Neural progenitor cell (in vitro differentiated cells): ENCODE data around the gene GALNT17. TPM values are rescaled to one million over a fixed set of nuclear protein-coding genes. Genes with fewer than 3 reads are reported as not detected.

Experiments used
- DNase-seq: peaks from one replicate; pipeline ENCODE4 v3.0.0-alpha.2; 2016; ENCODE audit warnings: low spot score
- H2AFZ ChIP-seq: fragments of 200-600 bp; sonication (generic); replicated peaks from 2 replicates; pipeline ENCODE4 v1.6.1; 2016; ENCODE audit warnings: antibody characterized with exemption
- H3F3A ChIP-seq: fragments of 200-600 bp; sonication (generic); 2 replicates; pipeline ENCODE4 v1.6.1; 2016; ENCODE audit warnings: antibody characterized with exemption, low read depth
- H3K27ac ChIP-seq: fragments of 200-600 bp; sonication (generic); 2 replicates; pipeline ENCODE4 v1.5.1; 2016; ENCODE audit warnings: mild to moderate bottlenecking
- H3K27me3 ChIP-seq: fragments of 200-600 bp; sonication (generic); 2 replicates; pipeline ENCODE4 v1.6.1; 2016; ENCODE audit warnings: mild to moderate bottlenecking, moderate library complexity
- H3K36me3 ChIP-seq: fragments of 200-600 bp; sonication (generic); 2 replicates; pipeline ENCODE4 v1.5.1; 2016
- H3K4me1 ChIP-seq: fragments of 200-600 bp; sonication (generic); 2 replicates; pipeline ENCODE4 v1.6.1; 2016; ENCODE audit warnings: mixed run types
- H3K4me2 ChIP-seq: fragments of 200-600 bp; sonication (generic); 2 replicates; pipeline ENCODE4 v1.6.1; 2016
- H3K4me3 ChIP-seq: fragments of 200-600 bp; sonication (generic); 2 replicates; pipeline ENCODE4 v1.5.1; 2016
- H3K79me2 ChIP-seq: fragments of 200-600 bp; sonication (generic); 2 replicates; pipeline ENCODE4 v1.6.1; 2016; ENCODE audit warnings: low read depth
- H3K9ac ChIP-seq: fragments of 200-600 bp; sonication (generic); 2 replicates; pipeline ENCODE4 v1.6.1; 2016
- H3K9me3 ChIP-seq: fragments of 200-600 bp; sonication (generic); 2 replicates; pipeline ENCODE4 v1.5.1; 2016; ENCODE audit warnings: low read depth
- H4K20me1 ChIP-seq: fragments of 200-600 bp; sonication (generic); 2 replicates; pipeline ENCODE4 v1.6.1; 2016; ENCODE audit warnings: low read depth
- H3K27ac Mint-ChIP-seq: 3 replicates; pipeline ENCODE4 v1.8.0; 2021; ENCODE audit warnings: mixed read lengths
- H3K27me3 Mint-ChIP-seq: 2 replicates; pipeline ENCODE4 v1.8.0; 2022; ENCODE audit warnings: low read depth, mild to moderate bottlenecking, inconsistent platforms, moderate library complexity, mixed read lengths; ENCODE audit not compliant: insufficient read depth
- H3K36me3 Mint-ChIP-seq: 3 replicates; pipeline ENCODE4 v1.8.0; 2021; ENCODE audit warnings: mixed read lengths
- H3K4me1 Mint-ChIP-seq: 3 replicates; pipeline ENCODE4 v1.8.0; 2021; ENCODE audit warnings: mixed read lengths
- H3K4me3 Mint-ChIP-seq: 3 replicates; pipeline ENCODE4 v1.8.0; 2021; ENCODE audit warnings: mild to moderate bottlenecking, moderate library complexity, mixed read lengths
- H3K9me3 Mint-ChIP-seq: 3 replicates; pipeline ENCODE4 v1.8.0; 2020; ENCODE audit warnings: mixed read lengths
- EZH2 ChIP-seq: fragments of 200-600 bp; sonication (generic); IDR thresholded peaks from 2 replicates; pipeline ENCODE4 v1.6.1; 2017; ENCODE audit warnings: antibody characterized with exemption, mild to moderate bottlenecking, moderate library complexity
- EZH2phosphoT487 ChIP-seq: fragments of 200-600 bp; sonication (generic); IDR thresholded peaks from 2 replicates; pipeline ENCODE4 v1.6.1; 2017; ENCODE audit warnings: antibody characterized with exemption
- total RNA-seq: library from RNA; depleted of rRNA; stranded (reverse); fragments of >200 nt; gene quantifications from 2 replicates; pipeline ENCODE4 v1.2.3, GENCODE V29; 2015; ENCODE audit warnings: low replicate concordance
- TF ChIP-seq, protein P1 (sequence below): fragments of 200-600 bp; sonication (generic); IDR thresholded peaks from 2 replicates; pipeline ENCODE4 v1.5.1; 2017; ENCODE audit warnings: antibody characterized with exemption, mild to moderate bottlenecking

The GALNT17 gene
- total RNA-seq, 1 donor from 2014 or later, result 17.1 TPM

DNA sequence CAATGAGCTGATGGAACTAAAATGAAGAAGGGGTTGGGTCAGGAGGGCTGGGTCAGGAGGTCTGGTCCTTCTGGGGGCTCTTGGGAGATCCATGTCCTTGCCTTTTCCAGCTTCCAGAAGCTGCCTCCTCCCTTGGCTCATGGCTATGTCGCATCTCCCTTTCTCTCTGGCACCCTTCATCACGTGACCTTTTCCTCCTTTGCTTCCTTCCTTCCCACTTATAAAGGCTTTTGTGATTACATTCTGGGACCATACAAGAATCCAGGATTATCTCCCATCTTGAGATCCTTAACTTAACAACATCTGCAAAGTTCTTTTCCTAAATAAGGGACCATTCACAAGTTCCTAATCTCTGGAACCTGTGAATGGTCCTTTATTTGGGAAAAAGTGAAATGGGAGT lies 290.2 kb downstream of the GALNT17 start:
- H3K36me3 Mint-ChIP-seq, result peaks cover 27% of the 10 kb centered on the region

DNA sequence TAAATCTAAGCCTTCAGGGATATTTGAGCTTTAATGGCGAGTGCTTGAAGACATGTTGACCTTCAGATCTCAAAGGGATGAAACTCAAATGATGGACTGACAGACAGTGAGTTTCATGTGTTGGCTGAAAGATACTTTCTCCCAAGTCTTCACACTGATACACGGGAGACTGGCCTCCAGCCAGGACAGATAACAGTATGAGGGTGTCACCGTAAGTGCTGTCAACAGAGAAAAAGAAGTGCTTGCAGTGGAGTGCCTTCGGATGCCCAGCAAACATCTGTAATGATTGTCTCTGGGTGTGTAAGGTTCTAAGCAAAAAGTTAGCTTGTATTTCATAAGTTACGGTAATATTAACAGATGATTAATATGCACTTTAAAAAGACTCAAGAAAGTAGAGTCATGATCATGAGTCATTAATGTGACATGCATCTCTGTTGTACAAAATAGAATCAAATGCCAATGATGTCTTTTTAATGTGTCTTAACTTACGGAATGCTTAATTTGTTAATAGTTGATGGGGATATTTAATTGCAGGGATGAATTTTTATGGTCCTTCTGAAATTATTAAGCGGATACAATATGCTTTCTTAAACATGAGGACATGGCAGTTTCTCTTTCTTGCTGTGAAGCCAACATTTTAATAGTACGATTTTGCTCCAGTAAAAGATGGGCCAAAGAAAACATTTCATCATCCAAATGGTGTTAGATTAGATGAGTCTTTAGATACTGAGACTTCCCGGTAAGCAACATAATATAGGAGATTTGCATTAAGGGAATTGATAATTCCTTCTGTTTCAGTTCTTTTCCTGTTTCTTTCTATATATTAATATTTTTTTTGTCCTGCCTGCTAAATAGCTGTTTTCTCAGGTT lies 292.5 kb downstream of the GALNT17 start:
- no peak overlapping the region for H3K27ac Mint-ChIP-seq
- Histone ChIP-seq H4K20me1 (no peaks in the 10 kb centered on the region), H3F3A (no peaks in the 10 kb centered on the region), H3K27me3 (no peaks in the 10 kb centered on the region), H3K4me1 (peaks cover 5% of the 10 kb centered on the region), H3K27ac (no peak overlapping the region), H3K9me3 (no peaks in the 10 kb centered on the region), H2AFZ (no peak overlapping the region), H3K9ac (no peak overlapping the region), H3K79me2 (no peaks in the 10 kb centered on the region), H3K36me3 (no peaks in the 10 kb centered on the region), H3K4me2 (no peak overlapping the region), H3K4me3 (no peak overlapping the region)
- H3K27me3 Mint-ChIP-seq, result peaks cover 3% of the 10 kb centered on the region
- TF ChIP-seq, protein P1, sequence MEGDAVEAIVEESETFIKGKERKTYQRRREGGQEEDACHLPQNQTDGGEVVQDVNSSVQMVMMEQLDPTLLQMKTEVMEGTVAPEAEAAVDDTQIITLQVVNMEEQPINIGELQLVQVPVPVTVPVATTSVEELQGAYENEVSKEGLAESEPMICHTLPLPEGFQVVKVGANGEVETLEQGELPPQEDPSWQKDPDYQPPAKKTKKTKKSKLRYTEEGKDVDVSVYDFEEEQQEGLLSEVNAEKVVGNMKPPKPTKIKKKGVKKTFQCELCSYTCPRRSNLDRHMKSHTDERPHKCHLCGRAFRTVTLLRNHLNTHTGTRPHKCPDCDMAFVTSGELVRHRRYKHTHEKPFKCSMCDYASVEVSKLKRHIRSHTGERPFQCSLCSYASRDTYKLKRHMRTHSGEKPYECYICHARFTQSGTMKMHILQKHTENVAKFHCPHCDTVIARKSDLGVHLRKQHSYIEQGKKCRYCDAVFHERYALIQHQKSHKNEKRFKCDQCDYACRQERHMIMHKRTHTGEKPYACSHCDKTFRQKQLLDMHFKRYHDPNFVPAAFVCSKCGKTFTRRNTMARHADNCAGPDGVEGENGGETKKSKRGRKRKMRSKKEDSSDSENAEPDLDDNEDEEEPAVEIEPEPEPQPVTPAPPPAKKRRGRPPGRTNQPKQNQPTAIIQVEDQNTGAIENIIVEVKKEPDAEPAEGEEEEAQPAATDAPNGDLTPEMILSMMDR, result no peak
- no peak overlapping the region for H3K4me3 Mint-ChIP-seq
- peaks cover 21% of the 10 kb centered on the region for H3K4me1 Mint-ChIP-seq
- H3K9me3 Mint-ChIP-seq, result peaks cover 15% of the 10 kb centered on the region
- DNase-seq, result no peak
- H3K36me3 Mint-ChIP-seq, result peaks cover 28% of the 10 kb centered on the region

More for the DNA sequence above, 290.2 kb downstream of the GALNT17 start:
- no peak overlapping the region for H3K4me2 ChIP-seq
- Mint-ChIP-seq H3K4me3 (no peak overlapping the region), H3K27me3 (no peaks in the 10 kb centered on the region), H3K9me3 (peaks cover 15% of the 10 kb centered on the region), H3K27ac (no peak overlapping the region), H3K4me1 (peaks cover 5% of the 10 kb centered on the region)
- H3K27ac ChIP-seq, result no peak overlapping the region
- DNase-seq, result no peak
- H3F3A ChIP-seq, result no peaks in the 10 kb centered on the region
- H3K9me3 ChIP-seq, result no peaks in the 10 kb centered on the region
- no peaks in the 10 kb centered on the region for H3K79me2 ChIP-seq
- no peaks in the 10 kb centered on the region for H3K27me3 ChIP-seq
- TF ChIP-seq EZH2 (no peak), EZH2phosphoT487 (no peak)
- TF ChIP-seq, protein P1, result no peak
- H3K4me1 ChIP-seq, result peaks cover 5% of the 10 kb centered on the region
- no peaks in the 10 kb centered on the region for H3K36me3 ChIP-seq
- no peak overlapping the region for H2AFZ ChIP-seq
- no peak overlapping the region for H3K4me3 ChIP-seq
- no peaks in the 10 kb centered on the region for H4K20me1 ChIP-seq
- no peak overlapping the region for H3K9ac ChIP-seq

DNA sequence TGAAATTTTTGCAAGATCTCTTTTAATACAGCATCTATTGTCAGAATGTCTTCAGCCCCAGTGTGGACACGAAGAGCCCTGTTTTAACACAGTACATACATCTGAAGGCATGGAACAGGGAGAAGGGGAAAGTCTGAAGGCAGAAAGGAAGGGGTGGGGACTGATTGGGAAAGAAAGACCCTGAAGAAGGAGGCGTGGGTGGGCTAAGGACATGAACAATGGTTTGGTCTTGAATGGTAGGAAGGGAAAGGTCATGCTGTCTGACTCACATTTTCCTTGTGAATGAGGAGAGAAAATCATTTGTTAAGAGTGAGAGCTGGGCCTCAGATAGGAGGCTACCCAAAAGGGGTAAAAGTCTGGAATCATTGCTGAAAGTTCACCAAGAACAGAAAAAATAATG lies 297.1 kb downstream of the GALNT17 start:
- H3K4me1 ChIP-seq, result peaks cover 5% of the 10 kb centered on the region
- no peaks in the 10 kb centered on the region for H3K36me3 ChIP-seq
- H3K9ac ChIP-seq, result no peak overlapping the region
- H3K4me3 ChIP-seq, result no peak overlapping the region
- H3K4me1 Mint-ChIP-seq, result peaks cover 24% of the 10 kb centered on the region
- H3K27ac Mint-ChIP-seq, result peak overlapping the region; percentile 2
- H3K27ac ChIP-seq, result no peak overlapping the region
- no peaks in the 10 kb centered on the region for H4K20me1 ChIP-seq
- no peak overlapping the region for H2AFZ ChIP-seq
- H3K4me3 Mint-ChIP-seq, result no peak overlapping the region
- no peaks in the 10 kb centered on the region for H3K27me3 ChIP-seq
- H3K4me2 ChIP-seq, result no peak overlapping the region
- H3K9me3 ChIP-seq, result no peaks in the 10 kb centered on the region
- H3K36me3 Mint-ChIP-seq, result peaks cover 16% of the 10 kb centered on the region
- peaks cover 6% of the 10 kb centered on the region for H3K9me3 Mint-ChIP-seq
- no peaks in the 10 kb centered on the region for H3F3A ChIP-seq
- no peak for DNase-seq
- TF ChIP-seq EZH2phosphoT487, result no peak
- H3K79me2 ChIP-seq, result no peaks in the 10 kb centered on the region
- H3K27me3 Mint-ChIP-seq, result peaks cover 3% of the 10 kb centered on the region

DNA sequence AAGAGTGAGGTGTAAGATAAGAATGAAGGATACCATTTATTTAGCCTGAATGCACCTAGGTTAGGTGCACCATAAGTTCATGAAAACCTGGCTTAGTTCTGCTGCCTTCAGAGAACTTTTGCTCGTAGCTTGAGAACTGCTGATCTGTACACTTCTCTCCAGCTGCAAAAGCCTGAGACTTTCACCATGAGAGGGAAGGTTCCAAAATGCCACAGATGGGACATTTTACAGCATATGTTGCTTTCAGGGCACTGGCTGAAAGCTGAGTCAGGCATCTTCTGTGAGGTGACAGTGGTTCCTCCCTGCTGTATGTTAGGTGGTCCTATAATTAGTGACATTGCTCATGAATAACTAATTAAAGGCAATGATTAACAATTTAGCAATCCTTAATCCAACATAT lies 298.3 kb downstream of the GALNT17 start:
- no peak overlapping the region for H3K4me3 Mint-ChIP-seq
- Histone ChIP-seq H3K4me2 (no peak overlapping the region), H3K27ac (no peak overlapping the region), H3K36me3 (no peaks in the 10 kb centered on the region), H3K9ac (no peak overlapping the region), H3F3A (no peaks in the 10 kb centered on the region), H3K27me3 (no peaks in the 10 kb centered on the region), H3K4me3 (no peak overlapping the region), H3K79me2 (no peaks in the 10 kb centered on the region), H4K20me1 (no peaks in the 10 kb centered on the region), H3K4me1 (peaks cover 5% of the 10 kb centered on the region), H3K9me3 (no peaks in the 10 kb centered on the region), H2AFZ (no peak overlapping the region)
- H3K27me3 Mint-ChIP-seq, result peaks cover 3% of the 10 kb centered on the region
- H3K36me3 Mint-ChIP-seq, result peaks cover 20% of the 10 kb centered on the region
- peaks cover 6% of the 10 kb centered on the region for H3K9me3 Mint-ChIP-seq
- peaks cover 24% of the 10 kb centered on the region for H3K4me1 Mint-ChIP-seq
- no peak overlapping the region for H3K27ac Mint-ChIP-seq
- TF ChIP-seq EZH2 (no peak), EZH2phosphoT487 (no peak)
- DNase-seq, result no peak
